Neuronal stem cell (in vitro differentiated cells): ENCODE results near the gene LTBP1.

Source experiments
- DNase-seq: peaks from one replicate; pipeline ENCODE4 v3.0.0-alpha.2; 2013; ENCODE audit warnings: low spot score
- H2AFZ ChIP-seq: one replicate; pipeline ENCODE4 v1.6.1; 2013; ENCODE audit warnings: mild to moderate bottlenecking, low read length, inconsistent platforms
- H2AK5ac ChIP-seq: 2 replicates; pipeline ENCODE4 v1.6.1; 2013; ENCODE audit warnings: low read depth, mild to moderate bottlenecking, inconsistent platforms, low read length, moderate library complexity, mixed read lengths
- H2BK120ac ChIP-seq: 2 replicates; pipeline ENCODE4 v1.6.1; 2013; ENCODE audit warnings: low read depth, mild to moderate bottlenecking, inconsistent platforms, low read length, moderate library complexity, mixed read lengths
- H2BK12ac ChIP-seq: one replicate; pipeline ENCODE4 v1.6.1; 2013; ENCODE audit warnings: low read length, inconsistent platforms
- H2BK15ac ChIP-seq: 2 replicates; pipeline ENCODE4 v1.6.1; 2013; ENCODE audit warnings: mild to moderate bottlenecking, low read length, inconsistent platforms, mixed read lengths
- H2BK5ac ChIP-seq: one replicate; pipeline ENCODE4 v1.6.1; 2013; ENCODE audit warnings: inconsistent platforms, mild to moderate bottlenecking, low read length, moderate library complexity
- H3K14ac ChIP-seq: one replicate; pipeline ENCODE4 v1.6.1; 2013; ENCODE audit warnings: low read length, inconsistent platforms
- H3K18ac ChIP-seq: 2 replicates; pipeline ENCODE4 v1.6.1; 2013; ENCODE audit warnings: low read length, inconsistent platforms
- H3K23ac ChIP-seq: 2 replicates; pipeline ENCODE4 v1.6.1; 2013; ENCODE audit warnings: low read depth, mild to moderate bottlenecking, mixed read lengths, low read length, inconsistent platforms; ENCODE audit not compliant: poor library complexity
- H3K27ac ChIP-seq: replicated peaks from 3 replicates; pipeline ENCODE4 v1.5.1; 2013; ENCODE audit warnings: low read length, inconsistent platforms
- H3K27me3 ChIP-seq, 3 experiments: 2 replicates each; pipeline ENCODE4 v1.6.1; 2013; ENCODE audit warnings: low read length in 3 of 3, mild to moderate bottlenecking in 2 of 3, inconsistent platforms in 1 of 3, low read depth in 1 of 3, mixed read lengths in 1 of 3, moderate library complexity in 1 of 3; ENCODE audit not compliant: control insufficient read depth in 3 of 3, insufficient read depth in 3 of 3
- H3K36me3 ChIP-seq, 2 donors: replicated peaks in 1 of 2; 2 replicates each; pipeline ENCODE4 v1.6.1; 2013; ENCODE audit warnings: low read length in 2 of 2; ENCODE audit not compliant: control insufficient read depth in 2 of 2, insufficient read depth in 2 of 2
- H3K4ac ChIP-seq: 2 replicates; pipeline ENCODE4 v1.6.1; 2013; ENCODE audit warnings: inconsistent platforms, mild to moderate bottlenecking, low read length, moderate library complexity
- H3K4me1 ChIP-seq, 2 donors: 1 replicate in 1 of 2; 2 replicates in 1 of 2; pipeline ENCODE4 v1.6.1; 2013; ENCODE audit warnings: low read length in 2 of 2, low read depth in 1 of 2; ENCODE audit not compliant: control insufficient read depth in 2 of 2, insufficient read depth in 1 of 2
- H3K4me2 ChIP-seq: one replicate; pipeline ENCODE4 v1.6.1; 2013; ENCODE audit warnings: mild to moderate bottlenecking, low read length, inconsistent platforms; ENCODE audit not compliant: insufficient read depth, poor library complexity, severe bottlenecking
- H3K4me3 ChIP-seq, 2 donors: 2 replicates each; pipeline ENCODE4 v1.5.1; 2013; ENCODE audit warnings: low read length in 2 of 2, mild to moderate bottlenecking in 2 of 2, inconsistent platforms in 1 of 2, moderate library complexity in 1 of 2
- H3K79me1 ChIP-seq: one replicate; pipeline ENCODE4 v1.6.1; 2013; ENCODE audit warnings: low read depth, mild to moderate bottlenecking, inconsistent platforms, low read length, moderate library complexity
- H3K9ac ChIP-seq: one replicate; pipeline ENCODE4 v1.6.1; 2013; ENCODE audit warnings: mild to moderate bottlenecking, low read depth, low read length, inconsistent platforms; ENCODE audit not compliant: poor library complexity
- H3K9me3 ChIP-seq, 2 donors: replicated peaks in 1 of 2; 2 replicates each; pipeline versions ENCODE3 to v1.6.1; 2013; ENCODE audit warnings: low read length in 2 of 2, mild to moderate bottlenecking in 2 of 2, inconsistent platforms in 1 of 2, low read depth in 1 of 2, mixed read lengths in 1 of 2, moderate library complexity in 1 of 2; ENCODE audit not compliant: control insufficient read depth in 2 of 2, insufficient read depth in 1 of 2
- H4K8ac ChIP-seq: one replicate; pipeline ENCODE4 v1.6.1; 2013; ENCODE audit warnings: low read depth, mild to moderate bottlenecking, inconsistent platforms, low read length, moderate library complexity
- H4K91ac ChIP-seq: one replicate; pipeline ENCODE4 v1.6.1; 2013; ENCODE audit warnings: low read length, low read depth, mild to moderate bottlenecking, inconsistent platforms; ENCODE audit not compliant: poor library complexity
- WGBS, 2 donors: extraction: QIAGEN DNeasy Blood & Tissue Kit; methylation state at CpG; one replicate each; pipeline ENCODE4 v1.1.7; 2013; ENCODE audit warnings: missing lambda C conversion rate in 2 of 2, mixed read lengths in 1 of 2; ENCODE audit not compliant: insufficient read length in 2 of 2, insufficient replicate concordance in 1 of 2; ENCODE audit errors: extremely low coverage in 2 of 2; 5-methylcytosine and 5-hydroxymethylcytosine counted together

Gene LTBP1

GRCh38 chr2:32991091-32991845, 44.5 kb downstream of the LTBP1 start:
- Histone ChIP-seq H2BK120ac (no peak overlapping the region), H3K9ac (no peak overlapping the region), H3K4me2 (no peak overlapping the region), H2AK5ac (no peak overlapping the region), H3K4ac (no peak overlapping the region), H3K27me3 (no peaks in the 10 kb centered on the region), H2BK15ac (no peak overlapping the region), H3K18ac (no peak overlapping the region), H3K79me1 (peaks cover 3% of the 10 kb centered on the region), H4K8ac (no peak overlapping the region), H2BK12ac (no peak overlapping the region), H3K23ac (no peak overlapping the region), H3K27ac (no peak overlapping the region), H3K4me1 (peaks cover 0 to 9% of the 10 kb centered on the region in 2 donors), H3K14ac (no peak overlapping the region), H3K36me3 (no peaks in the 10 kb centered on the region), H4K91ac (no peak overlapping the region), H3K9me3 (peaks cover 0 to 3% of the 10 kb centered on the region in 2 donors), H2BK5ac (no peak overlapping the region), H2AFZ (no peak overlapping the region), H3K4me3 (no peak overlapping the region)
- no peak for DNase-seq
- no CpG with 5 or more reads among the region's 6 CpGs for WGBS, 2 donors

- no peak overlapping the region for H2AFZ ChIP-seq
- H3K9ac ChIP-seq: no peak overlapping the region
- no peak overlapping the region for H3K23ac ChIP-seq
- no peak overlapping the region for H2BK12ac ChIP-seq
- H3K27ac ChIP-seq: no peak overlapping the region
- no peak for DNase-seq
- H3K36me3 ChIP-seq: no peaks in the 10 kb centered on the region
- WGBS, 2 donors: no CpG with 5 or more reads among the region's 8 CpGs
- H2AK5ac ChIP-seq: no peak overlapping the region
- H4K91ac ChIP-seq: peak overlapping the region; percentile 5
- H2BK5ac ChIP-seq: no peak overlapping the region
- peaks cover 0 to 3% of the 10 kb centered on the region in 2 donors for H3K9me3 ChIP-seq
- no peaks in the 10 kb centered on the region for H3K27me3 ChIP-seq
- no peak overlapping the region for H2BK15ac ChIP-seq
- H3K18ac ChIP-seq: peak overlapping the region; percentile 46
- peaks cover 3% of the 10 kb centered on the region for H3K79me1 ChIP-seq
- H3K4me1 ChIP-seq: peaks cover 0 to 9% of the 10 kb centered on the region in 2 donors
- H2BK120ac ChIP-seq: no peak overlapping the region
- no peak overlapping the region for H3K4me3 ChIP-seq
- H3K4ac ChIP-seq: no peak overlapping the region
- no peak overlapping the region for H3K14ac ChIP-seq
- H4K8ac ChIP-seq: no peak overlapping the region
- H3K4me2 ChIP-seq: no peak overlapping the region
These were observed 46.3 kb downstream of the LTBP1 start for GRCh38 chr2:32993005-32993539.

DNA sequence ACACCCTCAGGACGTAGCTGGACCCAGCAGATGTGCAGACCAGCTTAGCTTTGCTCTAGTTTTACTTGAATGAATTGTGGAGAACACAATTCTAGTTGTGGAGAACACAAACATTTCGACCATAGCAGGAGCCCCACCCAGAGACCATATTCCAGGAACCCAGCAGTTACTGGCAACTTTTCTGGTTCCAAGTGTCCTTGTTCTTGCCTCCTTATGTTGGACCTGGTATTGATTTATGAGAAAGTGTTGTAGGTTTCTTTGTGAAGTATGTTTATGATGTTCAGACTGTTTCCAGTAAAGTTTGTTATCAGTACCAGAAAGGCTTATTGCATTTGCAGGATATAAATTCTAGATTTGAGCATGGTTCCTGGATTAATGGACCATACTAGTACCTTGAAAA, 51.0 kb downstream of the LTBP1 start:
- H2AFZ ChIP-seq: no peak overlapping the region
- H3K27ac ChIP-seq: no peak overlapping the region
- H3K18ac ChIP-seq: no peak overlapping the region
- peaks cover 0 to 8% of the 10 kb centered on the region in 2 donors for H3K4me1 ChIP-seq
- no CpG with 5 or more reads among the region's 2 CpGs for WGBS, 2 donors
- H2BK12ac ChIP-seq: no peak overlapping the region
- H3K4me3 ChIP-seq: no peak overlapping the region
- no peak overlapping the region for H3K4ac ChIP-seq
- no peak overlapping the region for H3K14ac ChIP-seq
- no peak overlapping the region for H4K8ac ChIP-seq
- H2BK15ac ChIP-seq: no peak overlapping the region
- no peak for DNase-seq
- H3K36me3 ChIP-seq: peaks cover 0 to 2% of the 10 kb centered on the region in 2 donors
- H3K23ac ChIP-seq: no peak overlapping the region
- no peaks in the 10 kb centered on the region for H3K27me3 ChIP-seq
- peaks cover 0 to 3% of the 10 kb centered on the region in 2 donors for H3K9me3 ChIP-seq
- H4K91ac ChIP-seq: no peak overlapping the region
- H3K9ac ChIP-seq: no peak overlapping the region
- H2BK5ac ChIP-seq: no peak overlapping the region
- no peak overlapping the region for H3K4me2 ChIP-seq
- peaks cover 3% of the 10 kb centered on the region for H3K79me1 ChIP-seq
- H2AK5ac ChIP-seq: no peak overlapping the region
- no peak overlapping the region for H2BK120ac ChIP-seq

DNA sequence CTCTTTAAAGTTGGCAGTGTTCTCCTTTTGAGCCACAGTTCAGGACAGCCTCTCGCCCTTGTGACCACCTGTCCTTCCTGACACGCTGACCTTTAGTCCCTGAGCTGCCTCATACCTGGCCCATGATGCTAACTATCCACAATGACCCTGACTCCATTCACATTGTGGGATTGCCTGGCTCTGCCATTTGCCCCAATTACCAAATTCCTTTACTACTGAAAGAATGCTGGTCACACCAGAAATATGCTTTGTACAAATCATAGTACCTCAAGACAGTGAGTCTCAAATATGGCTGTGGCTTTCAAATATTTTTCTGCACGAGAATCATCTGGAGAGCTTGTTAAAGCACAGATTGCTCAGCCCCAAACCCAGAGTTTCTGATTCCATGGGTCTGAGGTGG, 54.2 kb downstream of the LTBP1 start:
- Histone ChIP-seq H4K8ac (no peak overlapping the region), H3K9ac (no peak overlapping the region), H3K4ac (no peak overlapping the region), H4K91ac (no peak overlapping the region), H3K9me3 (no peaks in the 10 kb centered on the region), H2BK15ac (no peak overlapping the region), H3K18ac (no peak overlapping the region), H3K14ac (no peak overlapping the region), H2BK12ac (no peak overlapping the region), H3K23ac (no peak overlapping the region), H2AK5ac (no peak overlapping the region), H3K4me1 (peaks cover 0 to 2% of the 10 kb centered on the region in 2 donors), H2BK120ac (no peak overlapping the region), H3K36me3 (peaks cover 0 to 2% of the 10 kb centered on the region in 2 donors), H3K4me2 (no peak overlapping the region), H2AFZ (no peak overlapping the region), H3K79me1 (no peaks in the 10 kb centered on the region), H2BK5ac (no peak overlapping the region), H3K4me3 (no peak overlapping the region), H3K27ac (no peak overlapping the region), H3K27me3 (no peaks in the 10 kb centered on the region)
- no peak for DNase-seq
- no CpG with 5 or more reads among the region's 3 CpGs for WGBS, 2 donors
